RKO (cell line): Measurements from ENCODE around the gene ST7.
"Not testable (repeated sequence)": the region's sequence is repeated elsewhere in the genome, so short reads cannot be mapped to it uniquely, and the experiment has no call there.

Experiments
- DNase-seq: peaks from one replicate; pipeline ENCODE4 v3.0.0-alpha.2; 2016; ENCODE audit warnings: low spot score

ST7 gene

DNA sequence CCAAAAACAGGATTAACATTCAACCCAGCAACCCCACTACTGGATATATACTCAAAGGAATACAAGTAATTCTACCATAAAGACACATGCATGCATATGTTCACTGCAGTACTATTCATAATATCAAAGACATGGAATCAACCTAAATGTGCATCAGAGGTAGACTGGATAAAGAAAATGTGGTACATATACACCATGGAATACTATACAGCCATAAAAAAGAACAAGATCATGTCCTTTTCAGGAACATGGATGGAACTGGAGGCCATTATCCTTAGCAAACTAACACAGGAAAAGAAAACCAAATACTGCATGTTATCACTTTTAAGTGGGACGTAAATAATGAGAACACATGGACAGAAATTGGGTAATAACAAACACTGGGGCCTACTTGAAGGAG, 77.5 kb downstream of the ST7 start:
- not testable (repeated sequence) for DNase-seq

DNA sequence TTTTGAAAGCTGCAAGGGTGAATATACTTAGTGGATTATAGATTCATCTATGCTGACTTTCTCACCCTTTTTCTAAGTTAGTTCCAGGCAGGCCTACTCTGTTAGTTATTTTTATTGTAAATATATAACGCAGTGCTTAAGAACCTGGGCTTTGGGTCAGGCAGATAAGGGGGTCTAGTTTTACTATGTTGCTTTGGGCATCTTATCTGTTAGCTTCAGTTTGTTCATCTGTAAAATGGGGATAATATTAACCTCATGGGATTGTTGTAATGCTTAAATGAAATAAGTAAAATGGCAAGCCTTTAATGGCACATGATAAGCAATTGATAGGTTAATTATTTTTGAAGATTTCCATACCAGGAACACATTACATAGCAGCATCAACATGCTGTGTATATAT, 79.5 kb downstream of the ST7 start:
- DNase-seq, result no peak

GRCh38 chr7:117034851-117035464, 81.7 kb downstream of the ST7 start:
- no peak for DNase-seq

- DNase-seq, result no peak
Measured at GRCh38 chr7:117035465-117035862, 82.2 kb downstream of the ST7 start.

DNA sequence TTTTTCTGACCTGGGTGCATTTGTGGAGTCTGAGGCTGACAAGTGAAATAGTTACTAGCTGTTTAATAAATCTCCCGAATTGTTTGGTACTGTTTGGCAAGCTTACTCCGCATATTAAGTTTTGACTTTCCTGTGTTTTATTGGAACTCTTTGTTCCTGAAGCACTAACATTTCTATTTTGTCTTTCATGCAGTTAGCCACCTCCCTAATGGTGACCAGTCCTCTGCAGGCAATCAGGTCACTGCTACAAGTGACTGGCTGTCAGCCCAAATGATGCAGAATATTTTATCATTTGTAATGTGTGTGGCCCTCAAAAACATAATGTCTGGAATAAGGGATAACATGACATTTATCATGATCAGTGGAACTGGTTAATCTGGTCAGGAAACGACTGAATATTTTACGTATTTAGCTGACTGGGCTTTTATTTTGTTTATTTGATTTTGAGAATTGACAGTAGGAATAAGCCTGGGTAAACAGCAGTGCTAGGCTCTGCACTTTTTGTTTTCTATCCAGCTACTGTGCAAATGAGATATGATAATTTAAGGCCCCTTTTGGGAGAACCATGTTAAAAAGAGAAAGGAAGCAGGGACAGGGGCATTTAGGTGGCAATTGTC, 82.9 kb downstream of the ST7 start:
- DNase-seq, result no peak

- DNase-seq, result no peak
Measured at GRCh38 chr7:117036836-117037235, 83.5 kb downstream of the ST7 start.

- DNase-seq, result no peak
Measured at GRCh38 chr7:117038408-117038807, 85.1 kb downstream of the ST7 start.

DNA sequence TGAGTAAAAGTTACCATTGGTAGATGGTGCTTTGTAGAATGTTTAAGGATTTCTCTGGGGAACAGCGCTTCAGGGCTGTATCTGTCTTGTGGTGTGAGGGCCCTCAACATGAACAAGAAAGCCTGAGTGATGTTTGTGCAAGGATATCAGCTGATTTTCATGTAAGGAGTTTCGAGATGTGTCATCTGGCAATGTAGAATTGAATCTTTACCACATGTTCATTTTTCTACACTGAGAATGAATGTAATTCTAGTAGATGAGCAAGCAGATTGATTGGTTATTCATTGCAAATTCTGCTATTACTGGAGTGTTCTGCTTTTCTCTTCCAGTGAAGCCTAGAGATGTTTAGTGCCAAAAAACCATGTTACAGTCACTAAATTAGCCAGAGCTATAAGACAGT, 87.7 kb downstream of the ST7 start:
- DNase-seq, result no peak

DNA sequence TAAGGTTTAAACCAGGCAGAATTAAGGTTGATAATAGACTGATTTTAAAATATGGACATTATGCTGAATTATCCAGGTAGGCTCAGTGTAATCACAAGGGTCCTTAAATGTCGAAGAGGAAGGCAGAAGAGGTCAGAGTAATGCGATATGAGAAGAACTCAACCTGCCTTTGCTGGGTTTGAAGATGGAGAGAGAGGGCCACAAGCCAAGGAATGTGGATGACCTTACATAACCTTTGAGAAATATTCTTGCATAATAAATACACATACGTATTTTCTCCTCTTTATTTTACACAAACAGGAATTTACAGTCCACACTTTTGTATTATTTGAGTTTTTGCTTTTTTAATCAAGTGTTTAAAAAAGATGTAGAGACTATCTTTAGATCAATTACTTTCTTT, 88.5 kb downstream of the ST7 start:
- DNase-seq, result no peak

GRCh38 chr7:117043108-117043825, 90.0 kb downstream of the ST7 start:
- DNase-seq, result no peak

DNA sequence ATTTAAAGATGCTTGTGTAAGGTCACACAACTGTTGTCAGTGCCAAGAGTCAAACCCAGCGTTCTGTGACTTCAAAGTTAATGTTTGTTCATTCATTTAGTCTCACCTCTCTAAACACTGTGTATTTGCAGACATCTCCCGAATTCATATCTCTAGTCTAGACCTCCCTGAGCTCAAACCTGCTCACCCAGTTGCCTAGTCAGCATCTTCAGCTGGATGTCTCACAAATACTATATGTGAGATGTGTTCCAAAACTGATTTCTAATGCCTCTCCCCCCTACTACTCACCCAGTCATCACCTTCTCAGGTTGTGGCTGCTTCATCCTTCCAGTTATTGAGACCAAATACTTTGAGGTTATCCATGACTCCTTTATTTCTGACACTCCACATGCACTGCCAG, 91.4 kb downstream of the ST7 start:
- DNase-seq, result no peak

DNA sequence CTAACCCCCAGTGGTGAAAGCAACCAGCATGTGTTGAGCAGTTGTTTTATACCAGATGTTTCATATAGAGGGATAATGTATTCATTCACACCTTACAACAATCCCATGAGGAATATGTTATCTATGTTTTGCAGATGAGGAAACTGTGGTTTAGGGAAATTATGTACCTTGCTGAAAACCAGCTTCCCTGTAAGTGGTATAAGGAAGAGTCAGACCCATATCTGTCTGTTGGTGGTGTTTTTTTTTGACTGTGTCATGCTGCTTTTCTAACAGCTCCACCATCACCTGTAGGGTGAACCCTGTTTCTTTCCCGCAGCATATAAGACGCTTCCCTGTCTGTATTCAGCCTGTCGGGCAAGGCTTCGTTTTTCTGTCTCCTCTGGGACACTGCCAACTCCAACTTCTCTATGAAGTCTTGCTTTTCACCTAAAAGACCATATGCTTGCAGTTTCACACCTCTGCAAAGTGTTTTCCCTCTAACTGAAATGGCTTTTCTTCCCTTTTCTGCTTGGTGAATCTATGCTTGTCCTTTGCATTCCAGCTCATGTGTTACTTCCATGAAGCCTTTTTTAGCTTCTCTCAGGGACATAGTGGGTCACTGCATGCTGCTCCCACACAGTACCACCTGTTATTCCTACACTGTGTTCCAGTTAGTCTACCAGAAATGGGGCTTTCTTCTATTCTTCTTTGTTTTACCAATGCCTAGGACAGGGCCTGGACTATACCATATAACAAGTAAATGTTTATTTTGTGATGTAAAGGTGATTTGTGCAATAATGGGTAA, 92.8 kb downstream of the ST7 start:
- no peak for DNase-seq

DNA sequence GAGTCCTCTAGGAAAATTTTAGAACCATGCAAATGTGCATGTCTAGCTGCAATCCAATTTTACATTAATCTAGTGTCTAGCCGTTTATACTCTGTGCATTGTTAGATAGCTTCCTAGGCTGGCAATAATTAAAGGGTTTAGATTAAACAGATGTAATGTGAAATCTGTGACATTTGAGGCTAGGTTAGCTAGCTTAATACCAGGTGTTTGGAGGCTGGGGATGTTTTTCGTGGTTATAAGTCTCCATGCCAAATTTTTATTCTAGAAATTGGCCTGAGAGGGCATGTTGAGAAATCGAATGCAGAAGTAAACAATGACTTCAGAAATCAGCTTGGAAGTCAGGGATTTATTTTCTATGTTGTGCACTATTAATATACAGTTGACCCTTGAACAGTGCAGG, 94.2 kb downstream of the ST7 start:
- no peak for DNase-seq

GRCh38 chr7:117048114-117048866, 95.0 kb downstream of the ST7 start:
- no peak for DNase-seq

GRCh38 chr7:117048882-117049281, 95.6 kb downstream of the ST7 start:
- DNase-seq, result no peak

- no peak for DNase-seq
Measured at GRCh38 chr7:117051808-117052207, 98.5 kb downstream of the ST7 start.

- no peak for DNase-seq
Measured at GRCh38 chr7:117053432-117053831, 100.1 kb downstream of the ST7 start.

GRCh38 chr7:117061751-117062150, 108.5 kb downstream of the ST7 start:
- peak; percentile 54 for DNase-seq

GRCh38 chr7:117062300-117062699, 109.0 kb downstream of the ST7 start:
- DNase-seq, result no peak

DNA sequence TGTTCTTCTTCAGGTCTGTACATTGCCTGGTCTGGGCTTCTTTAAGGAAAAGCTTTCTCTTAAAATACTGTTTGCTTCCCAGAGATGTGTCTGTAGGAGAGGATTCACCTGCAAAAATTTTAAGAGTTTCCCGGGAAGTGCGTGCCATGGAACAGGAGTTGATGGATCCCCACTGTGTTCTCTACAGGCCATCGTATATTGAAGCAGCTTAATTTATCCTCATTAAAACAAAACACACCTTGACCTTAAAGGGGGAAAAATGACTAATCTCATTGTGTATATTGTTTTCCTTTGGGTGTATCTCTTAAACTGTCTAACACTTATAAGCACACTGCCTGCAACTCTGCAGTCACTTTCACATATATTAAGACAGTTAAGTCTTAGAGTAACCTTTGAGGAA, 111.4 kb downstream of the ST7 start:
- no peak for DNase-seq

GRCh38 chr7:117065571-117066150, 112.4 kb downstream of the ST7 start:
- no peak for DNase-seq

- DNase-seq, result no peak
Measured at GRCh38 chr7:117066668-117067067, 113.4 kb downstream of the ST7 start.
